HEK293 (cell line): ENCODE measurements around the gene SLF2.

ENCODE experiments used
- RBAK ChIP-seq: fragments of 450-650 bp; formaldehyde crosslinking; IDR thresholded peaks from 2 replicates; pipeline ENCODE4 v1.5.1; 2016; ENCODE audit warnings: missing biosample characterization, missing genetic modification characterization
- YY1 ChIP-seq: fragments of 450-650 bp; formaldehyde crosslinking; IDR thresholded peaks from 2 replicates; pipeline ENCODE4 v1.5.1; 2018; ENCODE audit warnings: missing biosample characterization, missing genetic modification characterization
- ZFP37 ChIP-seq: fragments of 450-650 bp; formaldehyde crosslinking; IDR thresholded peaks from 2 replicates; pipeline ENCODE4 v1.5.1; 2016; ENCODE audit warnings: missing biosample characterization, missing genetic modification characterization
- ZNF274 ChIP-seq, 2 experiments: fragments of 200-500 bp in 1 of 2; fragments of 450-650 bp in 1 of 2; sonication (Bioruptor generic) in 1 of 2; formaldehyde crosslinking in 1 of 2; IDR thresholded peaks; 2 replicates each; pipeline versions ENCODE4 v1.5.1 to v1.6.1; 2014 to 2016; ENCODE audit warnings: borderline replicate concordance in 1 of 2, inconsistent platforms in 1 of 2, low read length in 1 of 2, missing biosample characterization in 1 of 2, missing genetic modification characterization in 1 of 2
- ZNF302 ChIP-seq: fragments of 450-650 bp; formaldehyde crosslinking; IDR thresholded peaks from 2 replicates; pipeline ENCODE4 v1.5.1; 2016; ENCODE audit warnings: missing biosample characterization, missing genetic modification characterization, low read depth
- ZNF501 ChIP-seq: fragments of 450-650 bp; formaldehyde crosslinking; IDR thresholded peaks from 2 replicates; pipeline ENCODE4 v1.5.1; 2016; ENCODE audit warnings: missing biosample characterization, missing genetic modification characterization
- ZNF629 ChIP-seq: fragments of 450-650 bp; formaldehyde crosslinking; IDR thresholded peaks from 2 replicates; pipeline ENCODE4 v1.5.1; 2017; ENCODE audit warnings: missing biosample characterization, missing genetic modification characterization
- ZNF792 ChIP-seq: fragments of 450-650 bp; formaldehyde crosslinking; IDR thresholded peaks from 2 replicates; pipeline ENCODE4 v1.5.1; 2016; ENCODE audit warnings: missing biosample characterization, missing genetic modification characterization
- ZSCAN16 ChIP-seq: fragments of 450-650 bp; formaldehyde crosslinking; IDR thresholded peaks from 2 replicates; pipeline ENCODE4 v1.5.1; 2016; ENCODE audit warnings: missing biosample characterization, missing genetic modification characterization
- TF ChIP-seq, protein P1 (sequence below): fragments of 450-650 bp; formaldehyde crosslinking; IDR thresholded peaks from 2 replicates; pipeline ENCODE4 v1.5.1; 2016; ENCODE audit warnings: missing biosample characterization, missing genetic modification characterization
- TF ChIP-seq, protein P2 (sequence below): fragments of 450-650 bp; formaldehyde crosslinking; IDR thresholded peaks from 2 replicates; pipeline ENCODE4 v1.5.1; 2016; ENCODE audit warnings: missing biosample characterization, missing genetic modification characterization
- TF ChIP-seq, protein P3 (sequence below): fragments of 450-650 bp; formaldehyde crosslinking; IDR thresholded peaks from 2 replicates; pipeline ENCODE4 v1.5.1; 2016; ENCODE audit warnings: missing biosample characterization, missing genetic modification characterization

DNA sequence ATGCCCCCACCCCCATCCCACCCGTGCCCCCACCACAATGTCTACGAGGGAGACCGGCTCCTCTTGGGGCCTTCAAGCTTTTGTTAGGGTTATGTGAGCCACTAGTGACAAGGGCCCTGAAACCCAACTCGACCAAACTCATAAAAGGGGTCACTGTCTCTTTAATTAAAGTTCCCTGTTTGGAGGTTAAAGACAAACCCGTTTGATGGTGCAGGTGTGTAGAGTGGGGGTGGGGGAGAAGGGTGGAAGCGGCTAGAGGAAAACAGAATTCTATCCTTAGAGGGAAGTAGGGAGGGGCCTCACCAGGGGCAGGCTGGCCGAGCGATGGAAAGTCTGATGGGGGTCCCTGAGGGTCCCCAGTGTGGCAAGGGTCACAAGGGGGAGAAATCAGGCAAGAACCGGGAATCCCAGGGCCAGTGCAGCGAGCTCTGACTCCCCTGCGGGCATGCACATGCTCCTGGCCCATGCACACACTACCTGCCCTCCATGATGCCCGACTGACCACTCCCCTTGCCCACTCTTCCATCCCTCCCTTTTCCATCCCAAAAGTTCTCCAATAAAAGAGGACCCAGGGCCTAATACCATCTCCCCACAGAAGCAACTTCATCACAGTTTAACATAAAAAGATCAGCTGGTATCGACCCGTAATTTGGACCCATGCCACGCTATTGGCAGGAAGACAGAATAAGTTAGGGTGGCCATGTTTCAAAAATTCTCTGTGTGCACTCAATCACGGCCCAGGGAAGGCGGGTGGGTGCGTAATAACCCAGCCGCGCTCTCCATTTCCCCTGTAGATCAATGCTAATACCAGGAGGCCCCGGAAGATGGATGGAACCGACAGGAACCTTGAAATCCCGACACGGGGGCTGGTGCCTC lies 35.9 kb upstream of the SLF2 start:
- TF ChIP-seq, protein P1, sequence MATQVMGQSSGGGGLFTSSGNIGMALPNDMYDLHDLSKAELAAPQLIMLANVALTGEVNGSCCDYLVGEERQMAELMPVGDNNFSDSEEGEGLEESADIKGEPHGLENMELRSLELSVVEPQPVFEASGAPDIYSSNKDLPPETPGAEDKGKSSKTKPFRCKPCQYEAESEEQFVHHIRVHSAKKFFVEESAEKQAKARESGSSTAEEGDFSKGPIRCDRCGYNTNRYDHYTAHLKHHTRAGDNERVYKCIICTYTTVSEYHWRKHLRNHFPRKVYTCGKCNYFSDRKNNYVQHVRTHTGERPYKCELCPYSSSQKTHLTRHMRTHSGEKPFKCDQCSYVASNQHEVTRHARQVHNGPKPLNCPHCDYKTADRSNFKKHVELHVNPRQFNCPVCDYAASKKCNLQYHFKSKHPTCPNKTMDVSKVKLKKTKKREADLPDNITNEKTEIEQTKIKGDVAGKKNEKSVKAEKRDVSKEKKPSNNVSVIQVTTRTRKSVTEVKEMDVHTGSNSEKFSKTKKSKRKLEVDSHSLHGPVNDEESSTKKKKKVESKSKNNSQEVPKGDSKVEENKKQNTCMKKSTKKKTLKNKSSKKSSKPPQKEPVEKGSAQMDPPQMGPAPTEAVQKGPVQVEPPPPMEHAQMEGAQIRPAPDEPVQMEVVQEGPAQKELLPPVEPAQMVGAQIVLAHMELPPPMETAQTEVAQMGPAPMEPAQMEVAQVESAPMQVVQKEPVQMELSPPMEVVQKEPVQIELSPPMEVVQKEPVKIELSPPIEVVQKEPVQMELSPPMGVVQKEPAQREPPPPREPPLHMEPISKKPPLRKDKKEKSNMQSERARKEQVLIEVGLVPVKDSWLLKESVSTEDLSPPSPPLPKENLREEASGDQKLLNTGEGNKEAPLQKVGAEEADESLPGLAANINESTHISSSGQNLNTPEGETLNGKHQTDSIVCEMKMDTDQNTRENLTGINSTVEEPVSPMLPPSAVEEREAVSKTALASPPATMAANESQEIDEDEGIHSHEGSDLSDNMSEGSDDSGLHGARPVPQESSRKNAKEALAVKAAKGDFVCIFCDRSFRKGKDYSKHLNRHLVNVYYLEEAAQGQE, result no peak
- TF ChIP-seq, protein P2, sequence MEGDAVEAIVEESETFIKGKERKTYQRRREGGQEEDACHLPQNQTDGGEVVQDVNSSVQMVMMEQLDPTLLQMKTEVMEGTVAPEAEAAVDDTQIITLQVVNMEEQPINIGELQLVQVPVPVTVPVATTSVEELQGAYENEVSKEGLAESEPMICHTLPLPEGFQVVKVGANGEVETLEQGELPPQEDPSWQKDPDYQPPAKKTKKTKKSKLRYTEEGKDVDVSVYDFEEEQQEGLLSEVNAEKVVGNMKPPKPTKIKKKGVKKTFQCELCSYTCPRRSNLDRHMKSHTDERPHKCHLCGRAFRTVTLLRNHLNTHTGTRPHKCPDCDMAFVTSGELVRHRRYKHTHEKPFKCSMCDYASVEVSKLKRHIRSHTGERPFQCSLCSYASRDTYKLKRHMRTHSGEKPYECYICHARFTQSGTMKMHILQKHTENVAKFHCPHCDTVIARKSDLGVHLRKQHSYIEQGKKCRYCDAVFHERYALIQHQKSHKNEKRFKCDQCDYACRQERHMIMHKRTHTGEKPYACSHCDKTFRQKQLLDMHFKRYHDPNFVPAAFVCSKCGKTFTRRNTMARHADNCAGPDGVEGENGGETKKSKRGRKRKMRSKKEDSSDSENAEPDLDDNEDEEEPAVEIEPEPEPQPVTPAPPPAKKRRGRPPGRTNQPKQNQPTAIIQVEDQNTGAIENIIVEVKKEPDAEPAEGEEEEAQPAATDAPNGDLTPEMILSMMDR (tag by site-specific recombination), result no peak
- no peak for TF ChIP-seq ZSCAN16
- no peak for TF ChIP-seq ZNF501 (tag by site-specific recombination)
- TF ChIP-seq ZNF792, result no peak
- TF ChIP-seq, protein P3, sequence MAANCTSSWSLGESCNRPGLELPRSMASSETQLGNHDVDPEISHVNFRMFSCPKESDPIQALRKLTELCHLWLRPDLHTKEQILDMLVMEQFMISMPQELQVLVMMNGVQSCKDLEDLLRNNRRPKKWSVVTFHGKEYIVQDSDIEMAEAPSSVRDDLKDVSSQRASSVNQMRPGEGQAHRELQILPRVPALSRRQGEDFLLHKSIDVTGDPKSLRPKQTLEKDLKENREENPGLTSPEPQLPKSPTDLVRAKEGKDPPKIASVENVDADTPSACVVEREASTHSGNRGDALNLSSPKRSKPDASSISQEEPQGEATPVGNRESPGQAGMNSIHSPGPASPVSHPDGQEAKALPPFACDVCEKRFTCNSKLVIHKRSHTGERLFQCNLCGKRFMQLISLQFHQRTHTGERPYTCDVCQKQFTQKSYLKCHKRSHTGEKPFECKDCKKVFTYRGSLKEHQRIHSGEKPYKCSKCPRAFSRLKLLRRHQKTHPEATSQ (tag by site-specific recombination), result no peak
- no peak for TF ChIP-seq ZNF302 (tag by site-specific recombination)
- no peak for TF ChIP-seq ZNF629 (tag by site-specific recombination)
- no peak for TF ChIP-seq YY1 (tag by site-specific recombination)
- TF ChIP-seq ZNF274 (IDR thresholded peaks at IDR 0.05; ENCODE audit: low read length), result no peak
- no peak for TF ChIP-seq ZNF274 (tag by site-specific recombination; IDR thresholded peaks at IDR 0.05; ENCODE audit: borderline replicate concordance)
- TF ChIP-seq ZFP37 (tag by site-specific recombination), result no peak
- no peak for TF ChIP-seq RBAK (tag by site-specific recombination)
